ENCODE results near the gene SYNGR2. TPM values are rescaled to one million over a fixed set of nuclear protein-coding genes. Genes with fewer than 3 reads are reported as not detected.

Gene SYNGR2
- total RNA-seq, 3 donors from 2014 or later: 37.8 to 69.5 (median 64.2) TPM

GRCh38 chr17:78214706-78215061, 46.3 kb downstream of the SYNGR2 start:
- Histone ChIP-seq H3K4me1 (peaks cover 3 to 4% of the 10 kb centered on the region in 2 donors), H3K4me3 (peak overlapping the region in 1 of 3 donors; percentile 65), H3K9me3 (no peaks in the 10 kb centered on the region), H3K36me3 (no peaks in the 10 kb centered on the region), H3K27ac (no peak overlapping the region), H3K27me3 (no peaks in the 10 kb centered on the region)
- TF ChIP-seq, protein P1, sequence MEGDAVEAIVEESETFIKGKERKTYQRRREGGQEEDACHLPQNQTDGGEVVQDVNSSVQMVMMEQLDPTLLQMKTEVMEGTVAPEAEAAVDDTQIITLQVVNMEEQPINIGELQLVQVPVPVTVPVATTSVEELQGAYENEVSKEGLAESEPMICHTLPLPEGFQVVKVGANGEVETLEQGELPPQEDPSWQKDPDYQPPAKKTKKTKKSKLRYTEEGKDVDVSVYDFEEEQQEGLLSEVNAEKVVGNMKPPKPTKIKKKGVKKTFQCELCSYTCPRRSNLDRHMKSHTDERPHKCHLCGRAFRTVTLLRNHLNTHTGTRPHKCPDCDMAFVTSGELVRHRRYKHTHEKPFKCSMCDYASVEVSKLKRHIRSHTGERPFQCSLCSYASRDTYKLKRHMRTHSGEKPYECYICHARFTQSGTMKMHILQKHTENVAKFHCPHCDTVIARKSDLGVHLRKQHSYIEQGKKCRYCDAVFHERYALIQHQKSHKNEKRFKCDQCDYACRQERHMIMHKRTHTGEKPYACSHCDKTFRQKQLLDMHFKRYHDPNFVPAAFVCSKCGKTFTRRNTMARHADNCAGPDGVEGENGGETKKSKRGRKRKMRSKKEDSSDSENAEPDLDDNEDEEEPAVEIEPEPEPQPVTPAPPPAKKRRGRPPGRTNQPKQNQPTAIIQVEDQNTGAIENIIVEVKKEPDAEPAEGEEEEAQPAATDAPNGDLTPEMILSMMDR (IDR thresholded peaks at IDR 0.05): no peak
- TF ChIP-seq POLR2A (IDR thresholded peaks at IDR 0.05) (no peak), POLR2AphosphoS5 (IDR thresholded peaks at IDR 0.05) (no peak)
- no peak for DNase-seq (ENCODE audit: low spot score in 2 of 2)
- intact Hi-C loops (cut with DNase I; ENCODE audit: low total_unique reads): no loop called here

DNA sequence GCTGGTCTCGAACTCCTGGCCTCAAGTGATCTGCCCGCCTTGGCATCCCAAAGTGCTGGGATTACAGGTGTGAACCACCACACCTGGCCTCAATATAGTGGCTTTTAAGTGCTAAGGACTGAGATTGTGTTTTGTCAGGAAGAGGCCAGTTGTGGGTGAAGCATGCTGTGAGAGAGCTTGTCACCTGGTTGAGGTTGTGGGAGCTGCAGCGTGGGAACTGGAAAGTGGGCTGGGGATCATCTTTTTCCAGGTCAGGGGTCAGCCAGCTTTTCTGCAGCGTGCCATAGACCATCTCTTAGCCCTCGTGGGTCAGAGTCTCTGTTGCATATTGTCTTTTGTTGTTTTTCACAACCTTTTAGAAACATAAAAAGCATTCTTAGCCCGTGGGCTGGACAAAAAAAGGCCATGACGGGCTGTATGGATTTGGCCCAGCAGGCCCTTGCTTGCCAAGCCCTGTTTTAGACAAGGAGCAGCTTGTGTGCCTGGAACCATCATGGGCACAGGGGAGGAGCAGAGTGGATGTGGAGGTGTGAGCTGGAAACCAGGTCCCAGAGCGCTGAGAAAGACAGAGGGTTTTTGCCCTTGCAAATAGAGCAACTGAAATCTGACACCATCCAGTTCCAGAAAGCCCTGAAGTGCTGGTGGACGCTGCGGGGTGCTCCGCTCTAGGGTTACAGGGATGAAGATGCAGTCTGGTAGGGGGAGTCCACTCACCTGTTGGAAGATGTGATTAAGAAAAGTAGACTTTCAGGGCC, 51.2 kb downstream of the SYNGR2 start:
- Histone ChIP-seq H3K9me3 (no peaks in the 10 kb centered on the region), H3K36me3 (no peaks in the 10 kb centered on the region), H3K27me3 (no peaks in the 10 kb centered on the region), H3K4me1 (peaks cover 0 to under 1% of the 10 kb centered on the region in 2 donors), H3K27ac (no peak overlapping the region), H3K4me3 (no peak overlapping the region)
- intact Hi-C loops (cut with DNase I; ENCODE audit: low total_unique reads): no loop called here
- TF ChIP-seq POLR2A (IDR thresholded peaks at IDR 0.05) (no peak), POLR2AphosphoS5 (IDR thresholded peaks at IDR 0.05) (no peak)
- TF ChIP-seq, protein P1 (IDR thresholded peaks at IDR 0.05): no peak
- no peak for DNase-seq (ENCODE audit: low spot score in 2 of 2)

Other genes starting within 250 kb of the SYNGR2 start
- gene TNRC6C, start 209.9 kb upstream of the SYNGR2 start, total RNA-seq: 10 to 100 TPM; 14.1 to 21.7 (median 21.6) TPM
- gene TMC6, start 39.8 kb upstream of the SYNGR2 start, total RNA-seq: 10 to 100 TPM; 18.6 to 45.9 (median 28.4) TPM
- 1 to 10 TPM; 4.2 to 9.9 (median 8.8) TPM for gene TMC8, start 37.8 kb upstream of the SYNGR2 start, total RNA-seq
- gene C17orf99, start 22.2 kb upstream of the SYNGR2 start, total RNA-seq: not detected
- gene TK1, start 18.5 kb downstream of the SYNGR2 start, total RNA-seq: 1 to 10 TPM; 2.6 to 5.6 (median 3.7) TPM
- 10 to 100 TPM; 12.3 to 66.2 (median 65.2) TPM for gene AFMID, start 18.8 kb downstream of the SYNGR2 start, total RNA-seq
- gene BIRC5, start 45.7 kb downstream of the SYNGR2 start, total RNA-seq: 1 to 10 TPM in 1 of 3 donors, under 1 TPM in 2; 0.29 to 1.9 (median 0.33) TPM
- not detected for gene TMEM235, start 63.0 kb downstream of the SYNGR2 start, total RNA-seq
- 100 to 1,000 TPM in 1 of 3 donors, 10 to 100 TPM in 2; 58.1 to 190 (median 76.4) TPM for gene SOCS3, start 191.5 kb downstream of the SYNGR2 start, total RNA-seq
- gene PGS1, start 210.1 kb downstream of the SYNGR2 start, total RNA-seq: 10 to 100 TPM; 33.9 to 58.7 (median 50.2) TPM

Measured in breast epithelium (tissue), 4 donors.